ENCODE measurements around the gene EML4. TPM values are rescaled to one million over a fixed set of nuclear protein-coding genes. Genes with fewer than 3 reads are reported as not detected.

Gene EML4
- total and polyA plus RNA-seq, 3 experiments from 2014 or later = 58.0 to 70.8 (median 61.5) TPM

DNA sequence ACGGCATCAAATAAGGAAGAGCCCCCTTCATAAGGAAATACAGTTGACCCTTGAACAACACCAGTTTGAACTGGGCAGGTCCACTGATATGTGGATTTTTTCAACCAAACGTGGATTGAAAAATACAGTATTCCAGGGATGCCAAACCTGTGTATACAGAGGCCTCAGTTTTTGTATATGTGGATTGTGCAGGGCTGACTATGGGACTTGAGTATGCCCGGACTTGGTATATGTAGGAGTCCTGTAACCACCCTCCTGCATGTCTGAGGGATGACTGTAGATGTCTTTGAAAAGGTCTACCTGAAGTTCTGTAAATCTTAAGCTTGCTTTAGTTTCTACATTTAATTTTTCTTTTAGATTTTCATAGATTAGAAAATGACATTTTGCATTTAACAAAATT is 50.0 kb downstream of the EML4 start:
- Mint-ChIP-seq H3K36me3 (peaks cover 0 to 60% (median 12%) of the 10 kb centered on the region in 3 donors), H3K27me3 (no peaks in the 10 kb centered on the region), H3K4me3 (no peak overlapping the region), H3K9me3 (no peaks in the 10 kb centered on the region), H3K4me1 (peaks cover 67 to 95% (median 92%) of the 10 kb centered on the region in 3 donors), H3K27ac (peak overlapping the region in 1 of 8 donors; percentile 34)
- no peaks in the 10 kb centered on the region for H3K9me3 ChIP-seq (ENCODE audit: low read length)
- peaks cover 46% of the 10 kb centered on the region for H3K4me1 ChIP-seq (ENCODE audit: insufficient read depth, low read length)
- ChIA-PET POLR2A (no interaction called here), CTCF (interaction anchor here (1.3 kb wide), 1 partner anchor 13 kb away, joined by 3 read pairs; no protein-coding TSS in a partner anchor)
- H3K27me3 ChIP-seq (ENCODE audit: insufficient read depth, low read length, poor library complexity, severe bottlenecking) = no peaks in the 10 kb centered on the region
- H3K4me3 ChIP-seq (ENCODE audit: low read length) = no peak overlapping the region
- peaks cover 8% of the 10 kb centered on the region for H3K36me3 ChIP-seq (ENCODE audit: insufficient read depth, low read length)
- DNase-seq = no peak
- H3K27ac ChIP-seq (ENCODE audit: low read depth, low read length) = no peak overlapping the region

DNA sequence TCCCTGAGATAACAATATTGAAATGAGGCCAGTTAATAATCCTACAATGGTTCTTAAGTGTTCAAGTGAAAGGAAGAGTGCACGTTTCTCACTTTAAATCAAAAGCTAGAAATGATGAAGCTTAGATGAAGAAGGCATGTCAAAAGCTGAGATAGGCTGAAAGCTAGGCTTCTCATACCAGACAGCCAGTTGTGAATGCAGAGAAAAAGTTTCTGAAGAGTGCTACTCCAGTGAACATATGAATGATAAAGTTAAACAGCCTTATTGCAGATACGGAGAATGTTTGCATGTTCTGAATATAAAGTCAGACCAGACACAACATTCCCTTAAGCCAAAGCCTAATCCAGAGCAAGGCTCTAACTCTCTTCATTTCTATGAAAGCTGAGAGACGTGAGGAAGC is 51.4 kb downstream of the EML4 start:
- Mint-ChIP-seq H3K4me3 (peak overlapping the region in 5 of 7 donors; percentile 5 to 42 (median 24)), H3K36me3 (peaks cover 0 to 62% (median 15%) of the 10 kb centered on the region in 3 donors), H3K27ac (peak overlapping the region in 7 of 8 donors; percentile 1 to 67 (median 20)), H3K4me1 (peaks cover 69 to 95% (median 92%) of the 10 kb centered on the region in 3 donors), H3K9me3 (no peaks in the 10 kb centered on the region), H3K27me3 (no peaks in the 10 kb centered on the region)
- Histone ChIP-seq H3K4me1 (ENCODE audit: insufficient read depth, low read length) (peaks cover 41% of the 10 kb centered on the region), H3K4me3 (ENCODE audit: low read length) (no peak overlapping the region), H3K27me3 (ENCODE audit: insufficient read depth, low read length, poor library complexity, severe bottlenecking) (no peaks in the 10 kb centered on the region), H3K9me3 (ENCODE audit: low read length) (no peaks in the 10 kb centered on the region), H3K27ac (ENCODE audit: low read depth, low read length) (no peak overlapping the region), H3K36me3 (ENCODE audit: insufficient read depth, low read length) (peaks cover 3% of the 10 kb centered on the region)
- ChIA-PET CTCF (interaction anchor here (0.6 to 1.3 kb wide), 3 partner anchors 14 to 125 kb away, joined by 3 to 7 read pairs (median 4); no protein-coding TSS in a partner anchor), POLR2A (interaction anchor here (1.0 kb wide), 1 partner anchor 9 kb away, joined by 3 read pairs; no protein-coding TSS in a partner anchor)
- no peak for DNase-seq

- peaks cover 0 to 58% (median 15%) of the 10 kb centered on the region in 3 donors for H3K36me3 Mint-ChIP-seq
- no peaks in the 10 kb centered on the region for H3K9me3 Mint-ChIP-seq
- no peaks in the 10 kb centered on the region for H3K27me3 Mint-ChIP-seq
- Histone ChIP-seq H3K9me3 (ENCODE audit: low read length) (no peaks in the 10 kb centered on the region), H3K27ac (ENCODE audit: low read depth, low read length) (no peak overlapping the region), H3K36me3 (ENCODE audit: insufficient read depth, low read length) (peaks cover 3% of the 10 kb centered on the region), H3K27me3 (ENCODE audit: insufficient read depth, low read length, poor library complexity, severe bottlenecking) (no peaks in the 10 kb centered on the region), H3K4me3 (ENCODE audit: low read length) (no peak overlapping the region), H3K4me1 (ENCODE audit: insufficient read depth, low read length) (peaks cover 34% of the 10 kb centered on the region)
- peak overlapping the region in 6 of 8 donors; percentile 5 to 39 (median 24) for H3K27ac Mint-ChIP-seq
- H3K4me1 Mint-ChIP-seq = peaks cover 70 to 94% (median 94%) of the 10 kb centered on the region in 3 donors
- DNase-seq = no peak
- CTCF ChIA-PET = no interaction called here
- peak overlapping the region in 4 of 7 donors; percentile 3 to 52 (median 30) for H3K4me3 Mint-ChIP-seq
- POLR2A ChIA-PET = no interaction called here
Observed at GRCh38 chr2:42223067-42223854, 54.1 kb downstream of the EML4 start.

- no peaks in the 10 kb centered on the region for H3K27me3 Mint-ChIP-seq
- peak overlapping the region in 2 of 7 donors; percentile 19 to 36 for H3K4me3 Mint-ChIP-seq
- H3K27me3 ChIP-seq (ENCODE audit: insufficient read depth, low read length, poor library complexity, severe bottlenecking) = no peaks in the 10 kb centered on the region
- no peak overlapping the region for H3K27ac ChIP-seq (ENCODE audit: low read depth, low read length)
- H3K36me3 Mint-ChIP-seq = peaks cover 0 to 54% (median 13%) of the 10 kb centered on the region in 3 donors
- H3K36me3 ChIP-seq (ENCODE audit: insufficient read depth, low read length) = peaks cover 3% of the 10 kb centered on the region
- POLR2A ChIA-PET = no interaction called here
- DNase-seq = no peak
- H3K9me3 ChIP-seq (ENCODE audit: low read length) = no peaks in the 10 kb centered on the region
- peaks cover 38% of the 10 kb centered on the region for H3K4me1 ChIP-seq (ENCODE audit: insufficient read depth, low read length)
- H3K4me1 Mint-ChIP-seq = peaks cover 71 to 94% (median 94%) of the 10 kb centered on the region in 3 donors
- peak overlapping the region in 6 of 8 donors; percentile 5 to 47 (median 20) for H3K27ac Mint-ChIP-seq
- no peak overlapping the region for H3K4me3 ChIP-seq (ENCODE audit: low read length)
- CTCF ChIA-PET = no interaction called here
- no peaks in the 10 kb centered on the region for H3K9me3 Mint-ChIP-seq
Observed at GRCh38 chr2:42223855-42224268, 54.7 kb downstream of the EML4 start.

DNA sequence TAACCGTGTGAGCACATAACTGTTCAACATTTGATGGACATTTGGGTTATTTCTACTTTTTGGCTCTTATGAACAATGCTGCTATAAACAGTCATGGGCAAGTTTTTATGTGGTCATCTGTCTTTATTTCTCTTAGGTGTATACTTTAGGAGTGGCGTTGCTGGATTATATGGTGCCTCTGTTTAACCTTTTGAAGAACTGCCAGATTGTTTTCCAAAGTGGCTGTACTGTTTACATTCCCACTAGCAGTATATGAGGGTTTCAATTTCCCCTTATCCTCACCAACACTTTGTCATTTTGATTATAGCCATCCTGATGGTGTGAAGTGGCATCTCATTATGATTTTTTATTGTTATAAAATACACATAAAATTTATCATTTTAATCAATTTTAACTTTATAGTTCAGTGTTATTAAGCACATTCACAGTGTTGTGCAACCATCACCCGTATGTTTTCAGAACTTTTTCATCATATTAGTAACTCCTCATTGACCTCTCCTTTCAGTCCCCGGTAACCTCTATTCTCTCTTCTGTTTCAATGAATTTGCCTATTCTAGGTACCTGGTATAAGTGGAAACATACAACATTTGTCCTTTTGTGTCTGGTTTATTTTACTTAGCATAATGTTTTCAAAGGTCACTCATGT is 55.4 kb downstream of the EML4 start:
- DNase-seq = no peak
- Histone ChIP-seq H3K36me3 (ENCODE audit: insufficient read depth, low read length) (peaks cover 3% of the 10 kb centered on the region), H3K4me1 (ENCODE audit: insufficient read depth, low read length) (peaks cover 39% of the 10 kb centered on the region), H3K27me3 (ENCODE audit: insufficient read depth, low read length, poor library complexity, severe bottlenecking) (no peaks in the 10 kb centered on the region), H3K4me3 (ENCODE audit: low read length) (no peak overlapping the region), H3K9me3 (ENCODE audit: low read length) (no peaks in the 10 kb centered on the region), H3K27ac (ENCODE audit: low read depth, low read length) (no peak overlapping the region)
- Mint-ChIP-seq H3K4me1 (peaks cover 74 to 96% (median 94%) of the 10 kb centered on the region in 3 donors), H3K27ac (peak overlapping the region in 4 of 8 donors; percentile 20 to 42 (median 28)), H3K9me3 (no peaks in the 10 kb centered on the region), H3K36me3 (peaks cover 0 to 54% (median 11%) of the 10 kb centered on the region in 3 donors), H3K4me3 (peak overlapping the region in 2 of 7 donors; percentile 12 to 36), H3K27me3 (no peaks in the 10 kb centered on the region)
- ChIA-PET POLR2A (no interaction called here), CTCF (no interaction called here)

GRCh38 chr2:42225573-42225972 is 56.4 kb downstream of the EML4 start:
- no peaks in the 10 kb centered on the region for H3K9me3 Mint-ChIP-seq
- Histone ChIP-seq H3K9me3 (ENCODE audit: low read length) (no peaks in the 10 kb centered on the region), H3K4me3 (ENCODE audit: low read length) (no peak overlapping the region), H3K27ac (ENCODE audit: low read depth, low read length) (no peak overlapping the region), H3K36me3 (ENCODE audit: insufficient read depth, low read length) (peaks cover 3% of the 10 kb centered on the region), H3K4me1 (ENCODE audit: insufficient read depth, low read length) (peaks cover 40% of the 10 kb centered on the region), H3K27me3 (ENCODE audit: insufficient read depth, low read length, poor library complexity, severe bottlenecking) (no peaks in the 10 kb centered on the region)
- H3K27me3 Mint-ChIP-seq = no peaks in the 10 kb centered on the region
- ChIA-PET POLR2A (no interaction called here), CTCF (no interaction called here)
- peak overlapping the region in 1 of 7 donors; percentile 9 for H3K4me3 Mint-ChIP-seq
- DNase-seq = no peak
- H3K27ac Mint-ChIP-seq = peak overlapping the region in 2 of 8 donors; percentile 1 to 84
- peaks cover 72 to 94% (median 91%) of the 10 kb centered on the region in 3 donors for H3K4me1 Mint-ChIP-seq
- H3K36me3 Mint-ChIP-seq = peaks cover 0 to 51% (median 11%) of the 10 kb centered on the region in 3 donors

DNA sequence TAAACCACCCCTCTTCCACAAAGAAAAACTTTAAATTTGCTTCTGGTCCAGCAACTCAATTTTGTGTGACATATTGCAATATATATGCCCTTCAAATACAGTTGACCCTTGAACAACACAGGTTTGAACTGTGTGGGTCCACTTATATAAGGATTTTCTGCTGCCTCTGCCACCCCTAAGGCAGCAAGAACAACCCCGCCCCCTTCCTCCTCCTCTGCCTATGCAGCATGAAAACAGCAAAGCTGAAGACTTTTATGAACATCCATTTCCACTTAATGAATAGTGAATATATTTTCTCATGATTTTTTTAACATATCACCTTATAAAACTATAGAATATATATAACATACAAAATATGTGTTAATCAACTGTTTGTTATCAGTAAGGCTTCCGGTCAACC is 58.3 kb downstream of the EML4 start:
- CTCF ChIA-PET = interaction anchor here (1.1 kb wide), 1 partner anchor 131 kb away, joined by 3 read pairs; no protein-coding TSS in a partner anchor
- Histone ChIP-seq H3K27ac (ENCODE audit: low read depth, low read length) (no peak overlapping the region), H3K4me1 (ENCODE audit: insufficient read depth, low read length) (peaks cover 57% of the 10 kb centered on the region), H3K9me3 (ENCODE audit: low read length) (no peaks in the 10 kb centered on the region), H3K27me3 (ENCODE audit: insufficient read depth, low read length, poor library complexity, severe bottlenecking) (no peaks in the 10 kb centered on the region), H3K36me3 (ENCODE audit: insufficient read depth, low read length) (peaks cover 3% of the 10 kb centered on the region), H3K4me3 (ENCODE audit: low read length) (no peak overlapping the region)
- DNase-seq = no peak
- H3K27ac Mint-ChIP-seq = peak overlapping the region in 1 of 8 donors; percentile 73
- peak overlapping the region in 2 of 7 donors; percentile 32 to 67 for H3K4me3 Mint-ChIP-seq
- POLR2A ChIA-PET = no interaction called here
- H3K27me3 Mint-ChIP-seq = no peaks in the 10 kb centered on the region
- H3K4me1 Mint-ChIP-seq = peaks cover 80 to 92% (median 91%) of the 10 kb centered on the region in 3 donors
- no peaks in the 10 kb centered on the region for H3K9me3 Mint-ChIP-seq
- H3K36me3 Mint-ChIP-seq = peaks cover 0 to 44% (median 10%) of the 10 kb centered on the region in 3 donors

All from CD8-positive, alpha-beta memory T cell (primary cell).